Activated naive CD8-positive, alpha-beta T cell (primary cell): Measurements from ENCODE around the gene SPRR2D.
"Not testable (repeated sequence)": the region's sequence is repeated elsewhere in the genome, so short reads cannot be mapped to it uniquely, and the experiment has no call there.

Source experiments
- H3K27ac Mint-ChIP-seq: one replicate; pipeline ENCODE4 v1.8.0; 2021; ENCODE audit warnings: mixed read lengths
- H3K27me3 Mint-ChIP-seq: one replicate; pipeline ENCODE4 v1.8.0; 2021; ENCODE audit warnings: mixed read lengths
- H3K36me3 Mint-ChIP-seq: one replicate; pipeline ENCODE4 v1.8.0; 2021; ENCODE audit warnings: mixed read lengths
- H3K4me1 Mint-ChIP-seq: one replicate; pipeline ENCODE4 v1.8.0; 2021; ENCODE audit warnings: low read depth, mixed read lengths
- H3K4me3 Mint-ChIP-seq: one replicate; pipeline ENCODE4 v1.8.0; 2021; ENCODE audit warnings: mild to moderate bottlenecking, mixed read lengths
- H3K9me3 Mint-ChIP-seq: one replicate; pipeline ENCODE4 v1.8.0; 2021; ENCODE audit warnings: low read depth, mixed read lengths

SPRR2D gene

DNA sequence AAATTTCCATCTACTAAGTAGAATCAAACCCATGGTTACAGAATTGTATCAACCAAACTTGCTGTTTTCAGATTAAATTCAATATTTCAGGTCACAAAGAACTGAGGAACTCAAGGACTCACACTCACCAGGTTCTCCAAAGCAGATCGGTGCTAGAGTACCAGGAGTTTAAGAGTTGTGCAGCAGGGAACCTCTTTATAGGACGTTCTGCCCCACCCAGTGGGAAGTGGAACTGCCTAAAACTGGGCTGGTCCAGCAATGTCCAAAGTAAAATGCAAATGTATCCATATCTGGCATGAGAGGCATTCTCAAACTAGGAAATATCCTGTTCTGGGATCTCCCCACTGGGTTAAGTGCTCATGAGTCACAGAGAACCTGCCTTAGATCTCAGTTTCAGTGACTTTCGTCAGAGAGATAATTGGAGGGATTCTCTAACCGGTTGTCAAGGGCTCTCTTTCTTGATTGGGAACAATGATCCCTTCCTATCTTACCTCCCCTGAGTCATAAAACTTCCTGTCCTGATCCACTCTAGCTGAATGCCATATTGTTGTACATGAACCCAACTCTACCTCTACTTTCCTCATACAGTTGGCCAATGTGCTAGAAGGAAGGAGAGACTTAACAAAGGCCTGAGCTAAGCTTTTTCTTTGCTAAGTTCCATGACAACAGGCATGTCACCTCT, at the start of gene SPRR2D:
SPRR2D (minus strand) TSS at position 171 of the 682 bp plus-strand sequence. CDS start 774 bp downstream, outside the sequence.
- H3K9me3 Mint-ChIP-seq, result peaks cover 3% of the 10 kb centered on the region
- H3K4me3 Mint-ChIP-seq, result no peak within 1 kb of the TSS
- H3K27ac Mint-ChIP-seq, result no peak within 1 kb of the TSS
- no peaks in the 10 kb centered on the region for H3K36me3 Mint-ChIP-seq
- H3K27me3 Mint-ChIP-seq, result peaks cover 24% of the 10 kb centered on the region
- no peaks in the 10 kb centered on the region for H3K4me1 Mint-ChIP-seq

DNA sequence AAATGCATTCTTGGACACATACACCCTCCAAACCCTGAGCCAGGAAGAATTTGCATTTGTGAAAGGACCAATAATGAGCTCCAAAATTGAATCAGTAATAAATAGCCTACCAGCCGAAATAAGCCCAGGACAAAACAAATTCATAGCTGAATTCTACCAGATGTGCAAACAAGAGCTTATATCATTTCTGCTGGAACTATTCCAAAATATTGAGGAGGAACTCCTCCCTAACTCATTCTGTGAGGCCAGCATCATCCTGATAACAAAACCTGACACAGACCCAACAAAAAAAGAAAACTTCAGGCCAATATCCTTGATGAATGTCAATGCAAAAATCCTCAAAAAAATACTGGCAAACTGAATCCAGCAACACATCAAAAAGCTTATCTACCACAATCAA, 46.7 kb upstream of the SPRR2D start:
- Mint-ChIP-seq H3K4me1 (no peaks in the 10 kb centered on the region), H3K27ac (no peak overlapping the region), H3K9me3 (no peaks in the 10 kb centered on the region), H3K36me3 (no peaks in the 10 kb centered on the region), H3K4me3 (no peak overlapping the region), H3K27me3 (peaks cover 12% of the 10 kb centered on the region)

DNA sequence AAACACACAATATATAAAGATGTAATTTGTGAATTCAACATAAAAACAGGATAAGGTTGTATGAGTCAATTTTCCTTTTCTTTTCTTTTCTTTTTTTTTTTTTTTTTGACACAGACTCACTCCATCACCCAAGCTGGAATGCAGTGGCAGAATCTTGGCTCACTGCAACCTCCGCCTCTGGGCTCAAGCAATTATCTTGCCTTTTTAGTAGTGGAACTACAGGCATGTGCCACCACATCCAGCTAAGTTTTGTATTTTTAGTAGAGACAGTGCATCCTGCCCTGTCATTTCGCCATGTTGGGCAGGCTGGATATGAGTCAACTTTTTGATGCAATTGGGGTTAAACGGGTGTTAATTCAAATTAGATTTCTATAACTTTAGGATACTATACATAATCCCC, 40.8 kb upstream of the SPRR2D start:
- Mint-ChIP-seq H3K4me1 (no peaks in the 10 kb centered on the region), H3K27ac (no peak overlapping the region), H3K27me3 (peaks cover 23% of the 10 kb centered on the region), H3K36me3 (peaks cover 4% of the 10 kb centered on the region), H3K9me3 (peaks cover 5% of the 10 kb centered on the region), H3K4me3 (no peak overlapping the region)

DNA sequence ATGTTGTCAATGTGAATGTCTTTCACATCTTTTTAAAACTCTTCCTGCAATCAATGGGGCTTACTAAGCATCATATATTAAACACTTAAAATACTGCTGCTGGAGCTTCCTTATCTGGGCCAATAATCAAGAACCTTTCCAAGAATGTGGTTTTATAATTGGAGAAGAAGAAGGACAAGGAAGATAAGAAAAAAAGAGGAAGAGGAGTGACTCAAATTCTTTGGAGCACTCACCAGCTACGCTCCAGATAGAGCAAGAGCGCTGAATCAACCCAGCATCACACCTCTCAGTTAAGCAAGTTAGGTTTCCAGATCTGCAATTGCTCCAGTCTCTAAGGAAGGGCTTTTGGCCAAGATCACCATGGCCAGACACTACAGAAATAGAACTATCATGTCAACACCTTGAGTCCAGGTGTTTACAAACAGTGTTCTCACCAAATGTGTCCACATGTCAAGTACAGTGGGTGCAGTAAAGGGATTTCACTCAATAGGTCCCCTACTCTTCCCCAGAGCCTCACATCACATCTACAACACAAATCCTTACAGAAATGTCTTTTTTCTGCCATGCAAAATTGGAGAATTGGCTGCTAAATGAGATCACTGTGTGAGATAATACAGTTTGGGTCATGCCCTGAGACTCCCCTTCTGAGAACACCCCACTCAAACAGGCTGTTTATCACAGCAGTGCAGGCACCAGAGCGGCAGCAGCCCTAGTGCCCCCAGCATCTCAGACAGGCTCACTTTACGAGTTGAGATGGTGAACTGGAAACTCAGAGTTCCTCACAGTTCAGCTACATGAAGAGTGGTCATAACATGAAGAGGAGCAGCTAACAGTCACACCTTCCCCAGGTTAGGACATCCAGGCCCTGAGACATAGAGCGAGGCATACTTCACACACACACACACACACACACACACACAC, 32.1 kb upstream of the SPRR2D start:
- no peaks in the 10 kb centered on the region for H3K4me1 Mint-ChIP-seq
- H3K4me3 Mint-ChIP-seq, result no peak overlapping the region
- peaks cover 13% of the 10 kb centered on the region for H3K27me3 Mint-ChIP-seq
- H3K27ac Mint-ChIP-seq, result no peak overlapping the region
- H3K9me3 Mint-ChIP-seq, result no peaks in the 10 kb centered on the region
- no peaks in the 10 kb centered on the region for H3K36me3 Mint-ChIP-seq

DNA sequence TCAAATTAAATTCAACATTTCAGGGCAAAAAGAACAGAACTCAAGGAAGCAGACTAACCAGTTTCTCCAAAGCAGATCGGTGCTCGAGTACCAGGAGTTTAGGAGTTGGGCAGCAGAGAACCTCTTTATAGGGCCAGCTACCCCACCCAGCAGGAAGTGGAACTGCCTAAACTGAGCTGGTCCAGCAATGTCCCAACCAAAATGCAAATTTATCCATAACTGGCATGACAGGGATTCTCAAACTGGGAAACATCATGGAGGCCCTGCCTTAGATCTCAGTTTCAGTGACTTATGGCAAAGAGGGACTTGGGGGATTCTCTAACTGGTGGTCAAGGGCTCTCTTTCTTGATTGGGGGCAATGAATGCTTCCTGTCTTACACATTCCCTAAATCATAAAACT, 30.6 kb upstream of the SPRR2D start, which contains the start of gene SPRR2B:
SPRR2B (minus strand) TSS at position 101 of the 400 bp plus-strand sequence. CDS start 772 bp downstream, outside the sequence.
- no peaks in the 10 kb centered on the region for H3K9me3 Mint-ChIP-seq
- H3K27ac Mint-ChIP-seq, result no peak within 1 kb of the TSS
- H3K36me3 Mint-ChIP-seq, result no peaks in the 10 kb centered on the region
- peaks cover 12% of the 10 kb centered on the region for H3K27me3 Mint-ChIP-seq
- no peak within 1 kb of the TSS for H3K4me3 Mint-ChIP-seq
- H3K4me1 Mint-ChIP-seq, result no peaks in the 10 kb centered on the region

DNA sequence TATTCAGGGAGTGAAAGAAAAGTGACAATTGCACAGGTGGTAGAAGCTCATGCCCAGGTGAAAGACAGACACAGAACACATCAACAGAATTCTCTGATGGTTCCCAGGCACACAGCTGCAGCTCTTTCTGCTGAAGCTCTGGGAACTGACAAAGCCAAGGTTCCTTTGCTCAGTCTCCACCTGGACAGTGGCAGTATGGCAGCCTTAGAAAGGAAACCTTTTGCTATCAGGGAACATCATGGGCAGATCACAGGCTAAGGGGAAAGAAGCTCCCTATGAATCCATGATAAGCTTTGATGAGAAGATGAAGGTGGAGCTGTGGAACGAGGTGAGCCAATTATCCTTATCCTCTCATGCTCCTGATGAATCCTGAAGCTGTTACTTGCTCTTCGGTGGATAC, 29.3 kb upstream of the SPRR2D start:
- no peaks in the 10 kb centered on the region for H3K9me3 Mint-ChIP-seq
- H3K4me1 Mint-ChIP-seq, result no peaks in the 10 kb centered on the region
- H3K27ac Mint-ChIP-seq, result no peak overlapping the region
- H3K36me3 Mint-ChIP-seq, result no peaks in the 10 kb centered on the region
- H3K4me3 Mint-ChIP-seq, result no peak overlapping the region
- H3K27me3 Mint-ChIP-seq, result peaks cover 12% of the 10 kb centered on the region

DNA sequence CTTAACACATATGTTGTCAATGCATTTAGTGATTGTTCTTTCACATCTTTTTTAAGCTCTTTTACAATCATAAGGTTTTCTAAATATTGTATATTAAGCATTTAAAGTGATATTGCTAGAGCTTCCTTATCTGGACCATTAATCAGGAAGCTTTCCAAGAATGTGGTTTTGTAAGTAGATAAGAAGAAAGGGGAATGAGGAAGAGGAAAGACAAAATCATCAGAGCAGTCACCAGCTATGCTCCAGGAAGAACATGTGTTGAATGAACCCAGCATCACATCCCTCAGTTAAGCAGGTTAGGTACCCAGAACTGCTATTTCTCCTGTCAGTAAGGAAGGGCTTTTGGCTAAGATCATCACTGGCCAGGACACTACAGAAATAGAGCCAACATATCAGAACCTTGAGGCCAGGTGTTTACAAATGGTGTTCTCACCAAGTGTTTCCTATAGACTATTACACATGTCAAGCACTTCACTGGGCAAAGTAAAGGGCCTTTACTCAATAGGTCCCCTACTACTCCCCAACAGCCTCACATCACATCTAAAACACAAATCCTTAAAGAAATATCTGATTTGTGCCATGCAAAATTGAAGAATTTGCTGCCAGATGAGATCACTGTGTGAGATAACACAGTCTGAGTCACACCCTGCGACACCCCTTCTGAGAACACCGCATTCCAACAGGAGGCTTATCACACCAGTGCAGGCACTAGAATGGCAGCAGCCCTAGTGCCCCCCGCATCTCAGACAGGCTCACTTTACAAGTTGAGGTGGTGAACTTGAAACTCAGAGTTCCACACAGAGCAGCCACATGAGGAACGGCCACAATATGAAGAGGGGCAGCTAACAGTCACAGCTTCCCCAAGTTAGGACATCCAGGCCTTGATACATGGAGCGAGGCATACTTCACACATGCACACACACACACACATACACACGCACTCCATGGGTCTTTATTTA, 18.2 kb upstream of the SPRR2D start:
- Mint-ChIP-seq H3K36me3 (no peaks in the 10 kb centered on the region), H3K4me1 (no peaks in the 10 kb centered on the region), H3K9me3 (no peaks in the 10 kb centered on the region), H3K27ac (no peak overlapping the region), H3K4me3 (no peak overlapping the region), H3K27me3 (peaks cover 13% of the 10 kb centered on the region)

DNA sequence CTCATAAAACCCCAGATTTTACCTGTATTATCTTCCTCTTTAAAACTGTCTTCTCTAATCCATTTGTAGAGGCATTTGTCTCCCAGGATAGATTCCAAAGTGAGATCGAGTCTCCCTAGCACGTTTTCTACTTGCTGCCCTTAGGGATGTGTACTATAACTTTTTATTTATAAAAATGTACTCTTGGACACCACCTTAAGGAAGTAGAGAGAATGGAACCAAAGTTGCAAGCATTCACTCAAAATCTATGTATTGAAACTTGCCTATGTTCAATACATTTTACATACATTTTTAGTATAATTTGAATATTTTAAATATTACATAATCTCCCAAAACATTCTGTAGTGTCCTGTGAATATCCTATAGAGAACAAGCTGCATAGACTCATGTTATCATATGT, 17.2 kb upstream of the SPRR2D start:
- H3K36me3 Mint-ChIP-seq, result no peaks in the 10 kb centered on the region
- H3K4me3 Mint-ChIP-seq, result no peak overlapping the region
- no peak overlapping the region for H3K27ac Mint-ChIP-seq
- peaks cover 15% of the 10 kb centered on the region for H3K27me3 Mint-ChIP-seq
- no peaks in the 10 kb centered on the region for H3K4me1 Mint-ChIP-seq
- no peaks in the 10 kb centered on the region for H3K9me3 Mint-ChIP-seq

DNA sequence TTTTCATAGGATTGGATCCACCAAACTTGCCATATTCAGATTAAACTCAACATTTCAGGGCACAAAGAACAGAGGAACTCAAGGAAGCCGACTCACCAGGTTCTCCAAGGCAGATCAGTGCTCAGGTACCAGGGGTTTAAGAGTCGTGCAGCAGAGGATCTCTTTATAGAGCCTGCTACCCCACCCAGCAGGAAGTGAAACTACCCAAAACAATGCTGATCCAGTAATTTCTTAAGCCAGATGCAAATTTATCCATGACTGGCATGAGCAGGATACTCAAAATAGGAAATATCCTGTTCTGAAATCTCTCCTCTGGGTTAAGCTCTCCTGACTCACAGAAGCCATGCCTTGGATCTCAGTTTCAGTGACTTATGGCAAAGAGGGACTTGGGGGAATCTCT, 16.5 kb upstream of the SPRR2D start, which contains the start of gene SPRR2A:
SPRR2A (minus strand) TSS at position 138 of the 400 bp plus-strand sequence. CDS start 777 bp downstream, outside the sequence.
- Mint-ChIP-seq H3K27ac (no peak within 1 kb of the TSS), H3K4me1 (no peaks in the 10 kb centered on the region), H3K36me3 (no peaks in the 10 kb centered on the region), H3K4me3 (no peak within 1 kb of the TSS), H3K27me3 (peaks cover 22% of the 10 kb centered on the region), H3K9me3 (no peaks in the 10 kb centered on the region)

DNA sequence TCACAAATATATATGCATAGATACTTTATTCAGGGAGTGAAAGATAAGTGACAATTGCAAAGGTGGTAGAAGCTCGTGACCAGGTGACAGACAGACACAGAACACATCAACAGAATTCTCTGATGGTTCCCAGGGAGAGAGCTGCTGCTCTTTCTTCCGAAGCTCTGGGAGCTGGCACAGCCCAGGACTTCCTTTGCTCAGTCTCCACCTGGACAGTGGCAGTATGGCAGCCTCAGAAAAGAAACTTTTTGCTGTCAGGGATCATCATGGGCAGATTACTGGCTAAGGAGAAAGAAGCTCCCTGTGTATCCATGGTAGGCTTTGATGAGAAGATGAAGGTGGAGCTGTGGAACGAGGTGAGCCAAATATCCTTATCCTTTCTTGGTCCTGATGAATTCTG, 15.2 kb upstream of the SPRR2D start:
- H3K27ac Mint-ChIP-seq, H3K36me3 Mint-ChIP-seq, H3K9me3 Mint-ChIP-seq, H3K4me3 Mint-ChIP-seq, H3K4me1 Mint-ChIP-seq: not testable (repeated sequence)
- peaks cover 23% of the 10 kb centered on the region for H3K27me3 Mint-ChIP-seq

DNA sequence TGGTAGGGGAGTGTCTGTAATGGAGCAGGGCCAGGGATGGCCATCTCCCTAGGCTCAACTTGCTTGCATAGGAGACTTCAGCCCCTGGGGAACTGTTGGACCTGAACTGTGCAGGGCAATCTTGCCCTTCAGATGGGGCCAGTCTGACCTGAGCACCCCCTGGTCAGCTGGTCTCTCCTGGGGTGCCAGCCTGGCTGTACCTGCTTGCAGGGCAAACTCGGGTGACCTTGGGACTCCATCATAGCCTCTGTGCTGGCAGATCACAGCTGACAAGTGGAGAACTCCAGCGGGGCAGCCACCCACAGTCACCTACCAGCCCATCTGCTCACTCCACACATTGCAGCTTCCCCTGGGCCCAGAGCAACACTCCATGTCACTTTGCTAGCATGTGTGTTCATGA, 8.3 kb upstream of the SPRR2D start:
- no peak overlapping the region for H3K4me3 Mint-ChIP-seq

DNA sequence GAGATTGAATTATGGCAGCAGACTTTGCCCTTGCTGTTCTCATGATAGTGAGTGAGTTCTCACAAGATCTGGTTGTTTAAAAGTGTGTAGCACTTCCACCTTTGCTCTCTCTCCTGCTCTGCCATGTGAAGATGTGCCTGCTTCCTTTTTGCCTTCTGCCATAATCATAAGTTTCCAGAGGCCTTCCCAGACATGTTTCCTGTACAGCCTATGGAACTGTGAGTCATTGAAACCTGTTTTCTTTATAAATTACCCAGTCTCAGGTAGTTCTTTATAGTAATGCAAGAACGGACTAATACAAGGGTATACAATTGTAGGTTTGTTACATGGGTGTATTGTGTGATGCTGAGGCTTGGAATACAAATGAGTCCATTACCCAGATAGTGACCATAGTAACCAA, 5.7 kb downstream of the SPRR2D start:
- H3K27ac Mint-ChIP-seq, result no peak overlapping the region
- H3K9me3 Mint-ChIP-seq, result peaks cover 3% of the 10 kb centered on the region
- no peak overlapping the region for H3K4me3 Mint-ChIP-seq
- H3K4me1 Mint-ChIP-seq, result no peaks in the 10 kb centered on the region
- H3K27me3 Mint-ChIP-seq, result peaks cover 16% of the 10 kb centered on the region
- H3K36me3 Mint-ChIP-seq, result no peaks in the 10 kb centered on the region

More for the DNA sequence above, 8.3 kb upstream of the SPRR2D start:
- Mint-ChIP-seq H3K36me3 (no peaks in the 10 kb centered on the region), H3K27me3 (peaks cover 32% of the 10 kb centered on the region), H3K27ac (no peak overlapping the region), H3K4me1 (no peaks in the 10 kb centered on the region), H3K9me3 (peaks cover 3% of the 10 kb centered on the region)

DNA sequence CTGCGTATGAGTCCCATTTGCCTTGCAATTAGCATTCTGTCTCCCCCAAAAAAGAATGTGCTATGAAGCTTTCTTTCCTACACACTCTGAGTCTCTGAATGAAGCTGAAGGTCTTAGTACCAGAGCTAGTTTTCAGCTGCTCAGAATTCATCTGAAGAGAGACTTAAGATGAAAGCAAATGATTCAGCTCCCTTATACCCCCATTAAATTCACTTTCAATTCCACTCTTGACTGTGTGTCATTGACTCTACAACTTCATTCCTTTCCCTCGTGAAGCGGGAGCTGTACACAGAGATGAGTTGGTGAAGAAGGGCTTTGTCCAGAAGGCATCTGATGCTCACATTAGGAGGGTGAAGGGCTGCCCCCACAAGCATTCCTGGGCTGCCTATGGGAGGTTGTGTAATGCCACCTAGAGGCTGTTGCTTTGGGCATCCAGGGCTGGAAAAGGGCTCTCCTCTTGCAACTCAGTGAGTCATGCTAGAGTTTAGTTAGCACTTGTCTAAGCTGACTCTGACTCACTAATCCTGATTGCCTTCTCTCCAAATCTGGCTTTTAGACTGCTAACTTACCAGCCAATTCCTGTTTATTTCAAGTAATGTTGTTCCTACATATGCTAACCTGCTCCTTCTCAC, 8.1 kb downstream of the SPRR2D start:
- Mint-ChIP-seq H3K4me1 (no peaks in the 10 kb centered on the region), H3K27me3 (peaks cover 19% of the 10 kb centered on the region), H3K36me3 (no peaks in the 10 kb centered on the region), H3K27ac (no peak overlapping the region), H3K9me3 (peaks cover 6% of the 10 kb centered on the region), H3K4me3 (no peak overlapping the region)

DNA sequence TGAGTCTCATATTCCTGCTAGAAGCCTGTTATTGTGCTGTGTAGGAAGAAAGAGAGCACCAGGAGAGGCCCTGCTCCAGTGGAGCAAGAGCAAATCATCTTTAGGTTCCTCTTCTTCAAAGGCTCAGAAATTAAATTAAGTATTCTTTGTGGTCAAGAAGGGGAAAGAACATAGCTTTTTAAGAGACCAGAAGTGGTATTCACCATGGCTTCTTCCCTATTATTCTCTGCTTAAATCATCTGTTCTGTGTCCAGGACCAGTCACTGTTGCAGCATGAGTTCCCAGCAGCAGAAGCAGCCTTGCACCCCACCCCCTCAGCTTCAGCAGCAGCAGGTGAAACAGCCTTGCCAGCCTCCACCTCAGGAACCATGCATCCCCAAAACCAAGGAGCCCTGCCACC, 8.8 kb downstream of the SPRR2D start:
- Mint-ChIP-seq H3K9me3 (peaks cover 6% of the 10 kb centered on the region), H3K27ac (no peak overlapping the region), H3K27me3 (peaks cover 19% of the 10 kb centered on the region), H3K36me3 (no peaks in the 10 kb centered on the region), H3K4me3 (no peak overlapping the region), H3K4me1 (no peaks in the 10 kb centered on the region)
